Parietal lobe (tissue), 1 donor: Measurements from ENCODE around the gene TLR7. TPM values are rescaled to one million over a fixed set of nuclear protein-coding genes. Genes with fewer than 3 reads are reported as not detected.

ENCODE experiments used
- total RNA-seq: library from RNA; depleted of rRNA; stranded (reverse); fragments of >200 nt; gene quantifications from one replicate; pipeline ENCODE4 v1.2.3, GENCODE V29; 2014

TLR7 gene
- total RNA-seq = 0.94 TPM

DNA sequence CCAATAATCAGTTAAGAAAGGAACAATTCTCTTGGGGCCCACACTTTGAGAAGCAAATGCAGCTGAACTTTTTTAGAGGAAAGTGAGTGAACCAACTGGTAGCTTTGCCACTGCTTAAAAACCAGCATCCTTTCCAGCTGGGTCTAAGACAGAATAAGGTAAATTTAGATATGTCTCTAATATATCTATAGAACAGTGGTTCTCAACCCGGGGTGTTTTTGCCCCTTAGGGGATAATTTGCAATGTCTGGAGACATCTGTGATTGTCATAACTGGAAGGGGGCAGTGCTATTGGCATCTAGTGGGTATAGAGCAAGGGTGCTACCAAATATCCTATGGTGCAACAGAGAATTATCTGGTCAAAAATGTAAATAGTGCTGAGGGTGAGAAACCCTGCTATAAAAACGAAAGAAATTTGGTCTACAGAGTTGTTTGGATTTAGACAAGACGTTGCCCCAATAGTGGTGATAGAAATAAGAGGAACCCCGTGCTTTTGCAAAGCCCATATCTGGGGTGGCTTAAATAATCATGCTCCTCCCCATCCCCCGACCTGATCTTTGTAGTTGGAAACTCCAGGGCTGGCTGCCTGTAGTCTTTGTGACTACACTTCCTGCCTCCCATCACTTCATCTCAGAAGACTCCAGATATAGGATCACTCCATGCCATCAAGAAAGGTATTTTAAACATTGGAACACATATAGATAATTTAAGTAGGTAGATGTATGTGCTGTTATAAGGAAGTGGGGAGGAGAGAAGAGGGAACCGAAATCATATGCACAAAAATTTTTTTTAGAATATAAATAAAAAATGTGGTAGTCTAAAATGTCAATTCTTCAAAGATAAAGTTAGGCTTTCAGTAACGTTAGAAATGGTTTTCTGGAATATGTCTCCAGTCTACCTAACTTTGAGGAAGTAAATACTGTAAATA lies at the start of gene TLR7:
TLR7 (plus strand) TSS at position 622 of the 927 bp plus-strand sequence. CDS start 507 bp downstream, outside the sequence.

DNA sequence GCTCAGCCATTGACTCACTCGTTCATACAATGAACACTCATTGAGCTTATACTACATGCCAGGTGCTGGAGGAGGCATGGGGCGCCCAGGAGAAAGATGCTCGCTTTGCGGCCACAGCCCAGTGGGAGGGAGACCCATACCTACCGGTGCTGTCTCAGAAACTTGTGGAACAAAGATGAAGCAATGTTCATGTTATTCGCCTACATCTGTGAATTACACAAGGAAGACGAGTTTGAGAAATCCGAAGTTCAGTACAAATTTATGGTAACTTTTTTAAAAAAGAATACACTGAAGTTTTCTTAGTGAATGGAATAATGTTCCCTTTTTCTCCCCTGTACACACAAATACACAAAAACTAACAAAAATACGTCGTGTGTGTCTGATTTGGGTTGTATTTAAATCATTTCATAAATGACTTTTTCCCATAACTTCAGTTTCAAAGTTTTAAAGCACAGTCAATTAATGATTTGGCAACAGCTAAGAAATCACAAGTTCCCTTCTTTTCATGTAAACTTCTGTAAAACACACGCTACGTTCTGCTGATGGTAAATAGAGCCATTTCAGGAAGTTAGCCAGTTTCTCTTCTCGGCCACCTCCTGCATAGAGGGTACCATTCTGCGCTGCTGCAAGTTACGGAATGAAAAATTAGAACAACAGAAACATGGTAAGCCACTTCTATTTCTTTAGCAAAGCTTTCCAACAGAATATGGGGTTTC lies 39.3 kb downstream of the TLR7 start, which contains the start of gene TLR8:
TLR8 (plus strand) TSS at position 575 of the 716 bp plus-strand sequence; CDS start at position 662, 87 bp downstream.

Other genes with a start within 250 kb of the TLR7 start
- gene PRPS2, start 75.7 kb upstream of the TLR7 start, total RNA-seq = 48.5 TPM
- gene TLR8, start 39.5 kb downstream of the TLR7 start, total RNA-seq = 0.31 TPM
- gene TMSB4X, start 108.0 kb downstream of the TLR7 start, total RNA-seq = 3,417 TPM
- gene FAM9C, start 177.5 kb downstream of the TLR7 start, total RNA-seq = not detected